Neural cell (in vitro differentiated cells): Measurements from ENCODE around the gene PCBD2.

Source experiments
- EP300 ChIP-seq: fragments of 450-650 bp; conservative IDR thresholded peaks from 2 replicates; pipeline ENCODE4 v1.6.1; 2014; ENCODE audit warnings: antibody characterized with exemption, mild to moderate bottlenecking, moderate library complexity; ENCODE audit not compliant: poor library complexity, severe bottlenecking
- EZH2 ChIP-seq: fragments of 200-600, 300-800 bp; shearing (Covaris generic), sonication (generic); IDR thresholded peaks from 2 replicates; pipeline ENCODE4 v1.6.1; 2014; ENCODE audit warnings: antibody characterized with exemption, low read length, borderline replicate concordance, mild to moderate bottlenecking; ENCODE audit not compliant: insufficient read depth, poor library complexity, severe bottlenecking
- POLR2AphosphoS5 ChIP-seq: IDR thresholded peaks from 2 replicates; pipeline ENCODE4 v1.6.1; 2012
- TAF1 ChIP-seq: IDR thresholded peaks from 2 replicates; pipeline ENCODE4 v1.6.1; 2012; ENCODE audit warnings: low read depth
- TF ChIP-seq, protein P1 (sequence below): fragments of 450-650 bp; IDR thresholded peaks from 2 replicates; pipeline ENCODE4 v1.5.1; 2014; ENCODE audit warnings: antibody characterized with exemption, mild to moderate bottlenecking, moderate library complexity; ENCODE audit not compliant: poor library complexity, severe bottlenecking

DNA sequence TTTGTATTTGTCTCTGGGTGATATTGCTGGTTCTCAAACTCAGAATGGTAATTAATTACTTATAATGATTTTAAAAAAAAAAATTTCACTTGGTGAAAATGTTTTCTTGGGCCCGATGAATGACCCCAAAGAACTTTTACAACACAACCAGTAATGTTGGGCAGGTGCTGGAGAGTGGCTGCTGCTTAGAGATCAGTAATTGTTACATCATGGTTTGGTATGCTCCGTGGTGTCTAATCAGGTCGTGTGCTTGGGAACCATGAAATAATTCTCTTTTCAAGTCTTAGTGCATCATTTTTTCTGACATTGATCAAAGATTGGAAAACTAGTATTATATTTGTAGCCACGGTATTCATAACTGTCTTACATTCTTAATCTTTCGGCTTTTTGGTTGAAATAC lies 29.3 kb downstream of the PCBD2 start:
- TF ChIP-seq TAF1 (no peak), POLR2AphosphoS5 (no peak), EP300 (no peak), EZH2 (no peak)
- TF ChIP-seq, protein P1, sequence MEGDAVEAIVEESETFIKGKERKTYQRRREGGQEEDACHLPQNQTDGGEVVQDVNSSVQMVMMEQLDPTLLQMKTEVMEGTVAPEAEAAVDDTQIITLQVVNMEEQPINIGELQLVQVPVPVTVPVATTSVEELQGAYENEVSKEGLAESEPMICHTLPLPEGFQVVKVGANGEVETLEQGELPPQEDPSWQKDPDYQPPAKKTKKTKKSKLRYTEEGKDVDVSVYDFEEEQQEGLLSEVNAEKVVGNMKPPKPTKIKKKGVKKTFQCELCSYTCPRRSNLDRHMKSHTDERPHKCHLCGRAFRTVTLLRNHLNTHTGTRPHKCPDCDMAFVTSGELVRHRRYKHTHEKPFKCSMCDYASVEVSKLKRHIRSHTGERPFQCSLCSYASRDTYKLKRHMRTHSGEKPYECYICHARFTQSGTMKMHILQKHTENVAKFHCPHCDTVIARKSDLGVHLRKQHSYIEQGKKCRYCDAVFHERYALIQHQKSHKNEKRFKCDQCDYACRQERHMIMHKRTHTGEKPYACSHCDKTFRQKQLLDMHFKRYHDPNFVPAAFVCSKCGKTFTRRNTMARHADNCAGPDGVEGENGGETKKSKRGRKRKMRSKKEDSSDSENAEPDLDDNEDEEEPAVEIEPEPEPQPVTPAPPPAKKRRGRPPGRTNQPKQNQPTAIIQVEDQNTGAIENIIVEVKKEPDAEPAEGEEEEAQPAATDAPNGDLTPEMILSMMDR = no peak
